Stimulated activated naive CD4-positive, alpha-beta T cell treated with Interleukin-2 at 50 U/mL for 16 hours (primary cell): ENCODE data around the gene ATP13A3.

Experiments
- DNase-seq: peaks from one replicate; lab custom pipeline; 2025; lab: John Stamatoyannopoulos, UW

The ATP13A3 gene

GRCh38 chr3:194369522-194370279 is 117.1 kb downstream of the ATP13A3 start, which contains the start of gene LRRC15:
Gene LRRC15 (minus strand): TSS chr3:194369743. CDS start chr3:194361043, 8,700 bp downstream.
- DNase-seq: no peak

GRCh38 chr3:194368918-194369317 is 117.9 kb downstream of the ATP13A3 start:
- no peak for DNase-seq

GRCh38 chr3:194367992-194368841 is 118.6 kb downstream of the ATP13A3 start:
- DNase-seq: no peak

- DNase-seq: no peak
These were observed 120.8 kb downstream of the ATP13A3 start for GRCh38 chr3:194365978-194366490.

GRCh38 chr3:194365526-194365925 is 121.3 kb downstream of the ATP13A3 start:
- DNase-seq: no peak

- DNase-seq: no peak
These were observed 122.0 kb downstream of the ATP13A3 start for GRCh38 chr3:194364652-194365434.

GRCh38 chr3:194364314-194364651 is 122.5 kb downstream of the ATP13A3 start:
- DNase-seq: no peak

- DNase-seq: no peak
These were observed 126.2 kb downstream of the ATP13A3 start for GRCh38 chr3:194360568-194360967.

- DNase-seq: no peak
These were observed 129.1 kb downstream of the ATP13A3 start for GRCh38 chr3:194357681-194358080.

- DNase-seq: no peak
These were observed 131.4 kb downstream of the ATP13A3 start for GRCh38 chr3:194355379-194355778.

- DNase-seq: no peak
These were observed 132.5 kb downstream of the ATP13A3 start for GRCh38 chr3:194354315-194354714.
